GM12878 (cell line): ENCODE measurements around the gene IGF2R. TPM values are rescaled to one million over a fixed set of nuclear protein-coding genes. Genes with fewer than 3 reads are reported as not detected.

ENCODE experiments used
- ATAC-seq: fragments of 200-7000 bp; cut with Tn5 transposase; 3 replicates; pipeline ENCODE4 v1.9.1; 2020; ENCODE audit warnings: mild to moderate bottlenecking, moderate library complexity
- BruUV-seq: library from RNA; stranded (reverse); fragments of 400-500 nt; replicated peaks from 2 replicates; lab custom pipeline; 2021; lab: Mats Ljungman, UMichigan
- CTCF ChIA-PET: fragments of 300-600 bp; sonication (Branson Sonifier 250); formaldehyde crosslinking; extraction: SDS; loops from one replicate; lab custom pipeline; 2021; ENCODE audit warnings: inconsistent platforms; lab: Yijun Ruan, JAX
- POLR2A ChIA-PET: fragments of 350-600 bp; formaldehyde crosslinking; extraction: SDS; loops from one replicate; lab custom pipeline; 2021; ENCODE audit warnings: inconsistent platforms; lab: Charles Lee
- RAD21 ChIA-PET: fragments of 300-600 bp; sonication (Branson Sonifier 250); formaldehyde crosslinking; loops from one replicate; lab custom pipeline; 2023; ENCODE audit warnings: antibody characterized with exemption; ENCODE audit not compliant: unreplicated experiment; lab: Charles Lee
- SMC1A ChIA-PET: fragments of 300-600 bp; sonication (Branson Sonifier 250); formaldehyde crosslinking; loops from one replicate; lab custom pipeline; 2023; ENCODE audit not compliant: unreplicated experiment, uncharacterized antibody; lab: Charles Lee
- DNase-seq: peaks from one replicate; pipeline ENCODE4 v3.0.0-alpha.2; 2011; ENCODE audit warnings: low read depth, low spot score
- FAIRE-seq: peaks from 3 replicates; lab custom pipeline; 2011; peaks lifted over from hg19 to GRCh38; lab: Jason Lieb, UNC
- H2AFZ ChIP-seq: 2 replicates; pipeline ENCODE4 v1.6.0; 2011; ENCODE audit warnings: low read depth, low read length, control low read depth; ENCODE audit not compliant: control insufficient read depth
- H3K27ac ChIP-seq: 2 replicates; pipeline ENCODE4 v1.5.1; 2011; ENCODE audit warnings: control low read depth; ENCODE audit not compliant: control insufficient read depth, insufficient read depth
- H3K27me3 ChIP-seq, 2 experiments: replicated peaks in 1 of 2; 2 replicates each; pipeline versions ENCODE4 v1.6.0 to v1.6.1; 2011; ENCODE audit warnings: low read length in 1 of 2; ENCODE audit not compliant: control insufficient read depth in 2 of 2, insufficient read depth in 2 of 2
- H3K36me3 ChIP-seq, 2 experiments: 2 replicates each; pipeline ENCODE4 v1.5.1; 2011; ENCODE audit warnings: low read length in 1 of 2; ENCODE audit not compliant: control insufficient read depth in 2 of 2, insufficient read depth in 2 of 2
- H3K4me1 ChIP-seq: 2 replicates; pipeline ENCODE4 v1.6.1; 2011; ENCODE audit warnings: mild to moderate bottlenecking, low read length, moderate library complexity, mixed read lengths; ENCODE audit not compliant: control insufficient read depth, insufficient read depth
- H3K4me2 ChIP-seq: 2 replicates; pipeline ENCODE4 v1.6.0; 2011; ENCODE audit warnings: control low read depth; ENCODE audit not compliant: control insufficient read depth, insufficient read depth
- H3K4me3 ChIP-seq: fragments of 200-600 bp; sonication (generic); 2 replicates; pipeline ENCODE4 v1.5.1; 2016
- H3K79me2 ChIP-seq: 2 replicates; pipeline ENCODE4 v1.6.0; 2011; ENCODE audit warnings: low read length; ENCODE audit not compliant: control insufficient read depth, insufficient read depth
- H3K9ac ChIP-seq: 2 replicates; pipeline ENCODE4 v1.8.0; 2011; ENCODE audit warnings: low read length, control low read depth, mixed read lengths; ENCODE audit not compliant: control insufficient read depth, insufficient read depth
- H3K9me3 ChIP-seq: replicated peaks from 3 replicates; pipeline ENCODE4 v1.5.1; 2011; ENCODE audit warnings: mild to moderate bottlenecking, low read length; ENCODE audit not compliant: control insufficient read depth, insufficient read depth
- H4K20me1 ChIP-seq: 2 replicates; pipeline ENCODE4 v1.6.0; 2011; ENCODE audit not compliant: control insufficient read depth, insufficient read depth
- CHD2 ChIP-seq: IDR thresholded peaks from 2 replicates; pipeline ENCODE4 v1.6.1; 2011; ENCODE audit warnings: low read depth, low read length, improper control_type of control experiment, borderline replicate concordance
- EGR1 ChIP-seq, 2 experiments: IDR thresholded peaks; 1 replicate in 1 of 2; 2 replicates in 1 of 2; pipeline ENCODE4 v1.6.1; 2011 to 2012; ENCODE audit warnings: low read depth in 2 of 2, low read length in 2 of 2, borderline replicate concordance in 1 of 2, mild to moderate bottlenecking in 1 of 2, moderate library complexity in 1 of 2
- GATAD2B ChIP-seq: fragments of 450-650 bp; conservative IDR thresholded peaks from 2 replicates; pipeline ENCODE4 v1.6.1; 2017; ENCODE audit warnings: low read depth, mild to moderate bottlenecking, moderate library complexity
- JUNB ChIP-seq: IDR thresholded peaks from 2 replicates; pipeline ENCODE4 v1.6.1; 2016; ENCODE audit warnings: antibody characterized with exemption, mild to moderate bottlenecking
- NFIC ChIP-seq: IDR thresholded peaks from 2 replicates; pipeline ENCODE4 v1.6.1; 2012; ENCODE audit warnings: low read depth, mild to moderate bottlenecking, inconsistent platforms, low read length, moderate library complexity
- SP1 ChIP-seq: IDR thresholded peaks from one replicate; pipeline ENCODE4 v1.6.1; 2011; ENCODE audit warnings: low read depth, low read length
- WRNIP1 ChIP-seq: IDR thresholded peaks from 2 replicates; pipeline ENCODE4 v1.6.1; 2011; ENCODE audit warnings: low read depth, low read length, improper control_type of control experiment, borderline replicate concordance
- WGBS: methylation state at CpG from one replicate; pipeline ENCODE4 v1.1.6; 2016; ENCODE audit warnings: low lambda C conversion rate; ENCODE audit not compliant: insufficient replicate concordance, insufficient coverage; ENCODE audit errors: missing lambda C conversion rate; 5-methylcytosine and 5-hydroxymethylcytosine counted together
- in situ Hi-C: fragments of 300-500 bp; cut with MboI; formaldehyde crosslinking; loops from 9 replicates; pipeline ENCODE4 v1.14.3; 2018; ENCODE audit warnings: mixed read lengths
- intact Hi-C: fragments of 100-400 bp; cut with micrococcal nuclease; formaldehyde crosslinking; loops from one replicate; pipeline ENCODE4 v1.14.2; 2022; ENCODE audit not compliant: unreplicated experiment
- polyA plus RNA-seq, 11 experiments: library from polyadenylated mRNA; depleted of rRNA in 4 of 11; unstranded in 6 of 11; stranded (reverse) in 5 of 11; fragments of >200 nt; fragmentation: Nextera tagmentation in 4 of 11; fragmentation: Illumina TruSeq in 1 of 11; extraction: Ambion mirVana in 4 of 11; extraction: Trizol in 1 of 11; gene quantifications; 1 replicate in 1 of 11; 2 replicates in 10 of 11; pipeline versions ENCODE4 v1.2.1 to v1.2.3, GENCODE V29; 2011 to 2016; ENCODE audit warnings: inconsistent platforms in 2 of 11, missing spikeins in 2 of 11, low read depth in 1 of 11
- total RNA-seq, 4 experiments: library from RNA; depleted of rRNA in 3 of 4; stranded (reverse); fragments of >200 nt in 3 of 4; fragmentation: Illumina TruSeq in 1 of 4; extraction: Trizol in 1 of 4; gene quantifications; 2 replicates each; pipeline versions ENCODE4 v1.2.1 to v1.2.3, GENCODE V29; 2013 to 2021
- TF ChIP-seq, protein P1 (sequence below): fragments of 450-650 bp; conservative IDR thresholded peaks from 2 replicates; pipeline ENCODE4 v1.6.1; 2017; ENCODE audit warnings: mild to moderate bottlenecking, moderate library complexity
- TF ChIP-seq, protein P2 (sequence below): IDR thresholded peaks from 2 replicates; pipeline ENCODE4 v1.6.1; 2012; ENCODE audit warnings: low read depth, low read length, improper control_type of control experiment

The IGF2R gene
- total and polyA plus RNA-seq, 10 of the 15 experiments (the other 5 are each of a cell fraction or from before 2014, with no cell fraction given) = 1.00 to 40.1 (median 16.8) TPM

DNA sequence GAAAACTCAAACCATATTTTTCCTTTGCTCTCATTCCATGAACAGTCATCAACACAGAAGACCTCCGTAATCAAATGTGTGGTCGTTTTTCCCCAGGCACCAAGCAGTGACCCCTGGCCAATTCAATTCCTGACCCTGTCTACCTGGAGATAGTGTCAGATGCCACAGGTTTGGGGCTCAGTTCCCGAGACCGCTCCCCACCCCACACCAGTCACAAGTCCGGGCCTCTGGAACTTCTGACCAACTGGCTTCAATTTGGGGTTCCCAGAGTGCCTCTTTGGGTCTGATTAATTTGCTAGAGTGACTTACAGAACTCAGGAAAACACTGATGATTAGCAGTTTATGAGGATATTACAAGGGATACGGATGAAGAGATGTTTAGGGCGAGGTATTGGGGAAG is 6.0 kb downstream of the IGF2R start:
- 93% methylated on average over 7 of the region's 7 CpGs for WGBS
- RAD21 ChIA-PET = interaction anchor here (1.0 to 2.6 kb wide), 3 partner anchors 8 to 15 kb away, joined by 4 to 14 read pairs (median 11); no protein-coding TSS in a partner anchor
- Histone ChIP-seq H2AFZ (no peak overlapping the region), H3K4me3 (peak overlapping the region; percentile 5; the same call in 1 of the 2 replicates), H3K27me3 (no peaks in the 10 kb centered on the region), H3K4me1 (peaks cover 35% of the 10 kb centered on the region), H3K79me2 (peaks cover 97% of the 10 kb centered on the region), H3K36me3 (no peaks in the 10 kb centered on the region), H3K9me3 (no peaks in the 10 kb centered on the region), H4K20me1 (no peaks in the 10 kb centered on the region), H3K4me2 (peak overlapping the region; percentile 26; the same call in 1 of the 2 replicates), H3K27ac (0 out of 2 replicates have a peak overlapping the region, but pooled peaks have one; percentile 67), H3K9ac (no peak overlapping the region)
- in situ Hi-C loops (no loop called here), intact Hi-C loops (loop anchor here (5.0 to 10.0 kb wide), 2 partner anchors 188 to 930 kb away; partner anchors contain the start of genes TAGAP and TCP1)
- CTCF ChIA-PET = interaction anchor here (1.0 to 2.0 kb wide), 4 partner anchors 12 to 65 kb away, joined by 3 to 7 read pairs (median 6); no protein-coding TSS in a partner anchor
- no peak for TF ChIP-seq WRNIP1
- no peak for TF ChIP-seq NFIC
- TF ChIP-seq, protein P1, sequence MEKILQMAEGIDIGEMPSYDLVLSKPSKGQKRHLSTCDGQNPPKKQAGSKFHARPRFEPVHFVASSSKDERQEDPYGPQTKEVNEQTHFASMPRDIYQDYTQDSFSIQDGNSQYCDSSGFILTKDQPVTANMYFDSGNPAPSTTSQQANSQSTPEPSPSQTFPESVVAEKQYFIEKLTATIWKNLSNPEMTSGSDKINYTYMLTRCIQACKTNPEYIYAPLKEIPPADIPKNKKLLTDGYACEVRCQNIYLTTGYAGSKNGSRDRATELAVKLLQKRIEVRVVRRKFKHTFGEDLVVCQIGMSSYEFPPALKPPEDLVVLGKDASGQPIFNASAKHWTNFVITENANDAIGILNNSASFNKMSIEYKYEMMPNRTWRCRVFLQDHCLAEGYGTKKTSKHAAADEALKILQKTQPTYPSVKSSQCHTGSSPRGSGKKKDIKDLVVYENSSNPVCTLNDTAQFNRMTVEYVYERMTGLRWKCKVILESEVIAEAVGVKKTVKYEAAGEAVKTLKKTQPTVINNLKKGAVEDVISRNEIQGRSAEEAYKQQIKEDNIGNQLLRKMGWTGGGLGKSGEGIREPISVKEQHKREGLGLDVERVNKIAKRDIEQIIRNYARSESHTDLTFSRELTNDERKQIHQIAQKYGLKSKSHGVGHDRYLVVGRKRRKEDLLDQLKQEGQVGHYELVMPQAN = no peak
- no peak for TF ChIP-seq EGR1 (IDR thresholded peaks at IDR 0.05; ENCODE audit: borderline replicate concordance in 1 of 2, low read depth in 2 of 2, low read length in 2 of 2)
- no peak for TF ChIP-seq SP1
- TF ChIP-seq CHD2 = no peak
- TF ChIP-seq, protein P2, sequence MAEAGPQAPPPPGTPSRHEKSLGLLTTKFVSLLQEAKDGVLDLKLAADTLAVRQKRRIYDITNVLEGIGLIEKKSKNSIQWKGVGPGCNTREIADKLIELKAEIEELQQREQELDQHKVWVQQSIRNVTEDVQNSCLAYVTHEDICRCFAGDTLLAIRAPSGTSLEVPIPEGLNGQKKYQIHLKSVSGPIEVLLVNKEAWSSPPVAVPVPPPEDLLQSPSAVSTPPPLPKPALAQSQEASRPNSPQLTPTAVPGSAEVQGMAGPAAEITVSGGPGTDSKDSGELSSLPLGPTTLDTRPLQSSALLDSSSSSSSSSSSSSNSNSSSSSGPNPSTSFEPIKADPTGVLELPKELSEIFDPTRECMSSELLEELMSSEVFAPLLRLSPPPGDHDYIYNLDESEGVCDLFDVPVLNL = no peak
- TF ChIP-seq JUNB = no peak
- no peak for TF ChIP-seq GATAD2B
- no peak for ATAC-seq
- DNase-seq = no peak
- SMC1A ChIA-PET = interaction anchor here (0.6 to 15.0 kb wide), 5 partner anchors 15 to 244 kb away, joined by 3 to 95 read pairs (median 4); no protein-coding TSS in a partner anchor
- POLR2A ChIA-PET = interaction anchor here (2.0 to 2.7 kb wide), 2 partner anchors 15 to 45 kb away, joined by 7 to 11 read pairs; no protein-coding TSS in a partner anchor
- BruUV-seq = no TSS peak
- no peak for FAIRE-seq
